Lower leg skin (tissue), 4 donors: Measurements from ENCODE around the gene IRX4. TPM values are rescaled to one million over a fixed set of nuclear protein-coding genes. Genes with fewer than 3 reads are reported as not detected.

Source experiments
- DNase-seq, 2 donors: peaks; one replicate each; pipeline ENCODE4 v3.0.0-alpha.2; 2019; ENCODE audit warnings: low spot score in 2 of 2
- H3K4me3 ChIP-seq: fragments of 200-600 bp; sonication (generic); 2 replicates; pipeline ENCODE4 v1.5.1; 2017; ENCODE audit warnings: mild to moderate bottlenecking, low read depth; ENCODE audit not compliant: poor library complexity, severe bottlenecking
- CTCF ChIP-seq, 3 donors: fragments of 450-650 bp; IDR thresholded peaks; one replicate each; pipeline ENCODE4 v1.5.1; 2016; ENCODE audit warnings: antibody characterized with exemption in 3 of 3, mild to moderate bottlenecking in 3 of 3, moderate library complexity in 2 of 3
- POLR2A ChIP-seq, 2 donors: fragments of 450-650 bp; IDR thresholded peaks; one replicate each; pipeline ENCODE4 v1.6.1; 2016 to 2017; ENCODE audit warnings: antibody characterized with exemption in 2 of 2, mild to moderate bottlenecking in 1 of 2, moderate library complexity in 1 of 2
- WGBS, 2 donors: methylation state at CpG; one replicate each; pipeline ENCODE4 v1.1.5; 2018; 5-methylcytosine and 5-hydroxymethylcytosine counted together
- intact Hi-C: fragments of 100-400 bp; cut with DNase I; formaldehyde crosslinking; loops from one replicate; pipeline ENCODE4 v1.15.0; 2023; ENCODE audit warnings: low total_unique reads
- total RNA-seq, 4 donors: library from RNA; depleted of rRNA; stranded (reverse); fragments of >200 nt; gene quantifications; one replicate each; pipeline ENCODE4 v1.1.0, GENCODE V29; 2016

Gene IRX4
- total RNA-seq, 4 donors from 2014 or later: 32.5 to 58.3 (median 48.5) TPM

GRCh38 chr5:1852324-1852947, 30.3 kb downstream of the IRX4 start:
- intact Hi-C loops: no loop called here
- 46 to 83% methylated on average over 5 to 20 of the region's 23 CpGs for WGBS, 2 donors
- H3K4me3 ChIP-seq: no peak overlapping the region
- TF ChIP-seq POLR2A (IDR thresholded peaks at IDR 0.05): no peak
- TF ChIP-seq CTCF (IDR thresholded peaks at IDR 0.05): no peak
- DNase-seq: no peak

GRCh38 chr5:1851290-1851934, 31.3 kb downstream of the IRX4 start:
- no peak for TF ChIP-seq POLR2A (IDR thresholded peaks at IDR 0.05)
- no peak for TF ChIP-seq CTCF (IDR thresholded peaks at IDR 0.05)
- intact Hi-C loops: no loop called here
- no peak for DNase-seq
- WGBS, 2 donors: 18 to 22% methylated on average over 31 to 33 of the region's 34 CpGs
- no peak overlapping the region for H3K4me3 ChIP-seq

- TF ChIP-seq POLR2A (IDR thresholded peaks at IDR 0.05): no peak
- TF ChIP-seq CTCF (IDR thresholded peaks at IDR 0.05): no peak
- intact Hi-C loops: no loop called here
- H3K4me3 ChIP-seq: no peak overlapping the region
- 62 to 71% methylated on average over 29 of the region's 29 CpGs for WGBS, 2 donors
- no peak for DNase-seq
Observed at GRCh38 chr5:1850324-1851154, 32.2 kb downstream of the IRX4 start.

- no peak for TF ChIP-seq POLR2A (IDR thresholded peaks at IDR 0.05)
- TF ChIP-seq CTCF (IDR thresholded peaks at IDR 0.05): no peak
- H3K4me3 ChIP-seq: no peak overlapping the region
- intact Hi-C loops: no loop called here
- no peak for DNase-seq
- whole genome bisulfite sequencing, 2 donors: 68 to 84% methylated on average over 9 of the region's 9 CpGs
Observed at GRCh38 chr5:1847611-1848010, 35.1 kb downstream of the IRX4 start.

- 73 to 80% methylated on average over 10 of the region's 10 CpGs for WGBS, 2 donors
- TF ChIP-seq CTCF (IDR thresholded peaks at IDR 0.05) (no peak), POLR2A (IDR thresholded peaks at IDR 0.05) (no peak)
- intact Hi-C loops: no loop called here
- DNase-seq: no peak
- no peak overlapping the region for H3K4me3 ChIP-seq
Observed at GRCh38 chr5:1847056-1847455, 35.7 kb downstream of the IRX4 start.
